ENCODE results near the gene TMED6. TPM values are rescaled to one million over a fixed set of nuclear protein-coding genes. Genes with fewer than 3 reads are reported as not detected.
"Not testable (repeated sequence)": the region's sequence is repeated elsewhere in the genome, so short reads cannot be mapped to it uniquely, and the experiment has no call there.

The TMED6 gene
- total and polyA plus RNA-seq, 7 experiments from 2014 or later, result 0.21 to 6.3 (median 2.4) TPM; not detected in 1

GRCh38 chr16:69366431-69366830 lies 14.8 kb upstream of the TMED6 start:
- H3K27ac Mint-ChIP-seq, result peak overlapping the region in 1 of 9 donors; percentile 76
- peaks cover 8 to 74% (median 20%) of the 10 kb centered on the region in 3 experiments for H3K36me3 ChIP-seq (ENCODE audit: control insufficient read depth in 2 of 3, insufficient read depth in 3 of 3, low read length in 3 of 3)
- no peaks in the 10 kb centered on the region for H3K9me3 Mint-ChIP-seq
- DNase-seq, result no peak
- H3K9me3 ChIP-seq (ENCODE audit: control insufficient read depth in 2 of 3, low read length in 3 of 3), result no peaks in the 10 kb centered on the region
- no peak overlapping the region for H3K27ac ChIP-seq (ENCODE audit: low read depth, low read length)
- ChIA-PET CTCF (no interaction called here), POLR2A (interaction anchor here (1.1 kb wide), 1 partner anchor 14 kb away, joined by 3 read pairs; no protein-coding TSS in a partner anchor)
- no peaks in the 10 kb centered on the region for H3K27me3 Mint-ChIP-seq
- H3K4me3 ChIP-seq (ENCODE audit: low read length), result no peak overlapping the region
- intact Hi-C loops (cut with micrococcal nuclease), result no loop called here
- peaks cover 7 to 29% (median 17%) of the 10 kb centered on the region in 7 donors for H3K4me1 Mint-ChIP-seq
- no peak for ATAC-seq
- no peak overlapping the region for H3K4me3 Mint-ChIP-seq
- H3K36me3 Mint-ChIP-seq, result peaks cover 29 to 64% (median 35%) of the 10 kb centered on the region in 5 donors
- H3K27me3 ChIP-seq (ENCODE audit: control insufficient read depth in 2 of 2, insufficient read depth in 2 of 2, low read length in 2 of 2), result no peaks in the 10 kb centered on the region
- H3K4me1 ChIP-seq (ENCODE audit: control insufficient read depth in 2 of 2, insufficient read depth in 2 of 2, low read length in 2 of 2), result no peaks in the 10 kb centered on the region

- no peaks in the 10 kb centered on the region for H3K27me3 ChIP-seq (ENCODE audit: control insufficient read depth in 2 of 2, insufficient read depth in 2 of 2, low read length in 2 of 2)
- no peaks in the 10 kb centered on the region for H3K9me3 Mint-ChIP-seq
- H3K36me3 ChIP-seq (ENCODE audit: control insufficient read depth in 2 of 3, insufficient read depth in 3 of 3, low read length in 3 of 3), result peaks cover 8 to 77% (median 20%) of the 10 kb centered on the region in 3 experiments
- H3K4me1 ChIP-seq (ENCODE audit: control insufficient read depth in 2 of 2, insufficient read depth in 2 of 2, low read length in 2 of 2), result no peaks in the 10 kb centered on the region
- no peak overlapping the region for H3K27ac ChIP-seq (ENCODE audit: low read depth, low read length)
- H3K27me3 Mint-ChIP-seq, result no peaks in the 10 kb centered on the region
- H3K4me1 Mint-ChIP-seq, result peaks cover 6 to 29% (median 16%) of the 10 kb centered on the region in 7 donors
- no peak overlapping the region for H3K4me3 ChIP-seq (ENCODE audit: low read length)
- H3K4me3 Mint-ChIP-seq, result no peak overlapping the region
- H3K36me3 Mint-ChIP-seq, result peaks cover 29 to 64% (median 34%) of the 10 kb centered on the region in 5 donors
- intact Hi-C loops (cut with micrococcal nuclease), result no loop called here
- H3K27ac Mint-ChIP-seq, result peak overlapping the region in 4 of 9 donors; percentile 6 to 75 (median 36)
- DNase-seq (no peak), ATAC-seq (no peak)
- POLR2A ChIA-PET, result interaction anchor here (1.1 kb wide), 1 partner anchor 15 kb away, joined by 3 read pairs; no protein-coding TSS in a partner anchor
- H3K9me3 ChIP-seq (ENCODE audit: control insufficient read depth in 2 of 3, low read length in 3 of 3), result no peaks in the 10 kb centered on the region
- CTCF ChIA-PET, result no interaction called here
These were observed 14.3 kb upstream of the TMED6 start for GRCh38 chr16:69365901-69366300.

- no peak overlapping the region for H3K27ac ChIP-seq (ENCODE audit: low read depth, low read length)
- H3K9me3 ChIP-seq (ENCODE audit: control insufficient read depth in 2 of 3, low read length in 3 of 3), result no peaks in the 10 kb centered on the region
- H3K27ac Mint-ChIP-seq, result peak overlapping the region in 3 of 9 donors; percentile 6 to 79 (median 53)
- H3K9me3 Mint-ChIP-seq, result no peaks in the 10 kb centered on the region
- no peaks in the 10 kb centered on the region for H3K27me3 ChIP-seq (ENCODE audit: control insufficient read depth in 2 of 2, insufficient read depth in 2 of 2, low read length in 2 of 2)
- H3K4me3 Mint-ChIP-seq, result no peak overlapping the region
- H3K4me3 ChIP-seq (ENCODE audit: low read length), result no peak overlapping the region
- intact Hi-C loops (cut with micrococcal nuclease), result no loop called here
- ChIA-PET POLR2A (interaction anchor here (0.9 to 1.0 kb wide), 2 partner anchors 16 to 25 kb away, joined by 3 to 4 read pairs; partner anchors contain the start of genes COG8 and NIP7), CTCF (no interaction called here)
- ATAC-seq (no peak), DNase-seq (no peak)
- H3K4me1 ChIP-seq (ENCODE audit: control insufficient read depth in 2 of 2, insufficient read depth in 2 of 2, low read length in 2 of 2), result no peaks in the 10 kb centered on the region
- H3K27me3 Mint-ChIP-seq, result no peaks in the 10 kb centered on the region
- peaks cover 6 to 22% (median 9%) of the 10 kb centered on the region in 7 donors for H3K4me1 Mint-ChIP-seq
- peaks cover 8 to 72% (median 13%) of the 10 kb centered on the region in 3 experiments for H3K36me3 ChIP-seq (ENCODE audit: control insufficient read depth in 2 of 3, insufficient read depth in 3 of 3, low read length in 3 of 3)
- H3K36me3 Mint-ChIP-seq, result peaks cover 20 to 48% (median 22%) of the 10 kb centered on the region in 5 donors
These were observed 12.5 kb upstream of the TMED6 start for GRCh38 chr16:69364088-69364487.

GRCh38 chr16:69363281-69363717 lies 11.7 kb upstream of the TMED6 start:
- ChIA-PET CTCF (no interaction called here), POLR2A (no interaction called here)
- no peaks in the 10 kb centered on the region for H3K4me1 ChIP-seq (ENCODE audit: control insufficient read depth in 2 of 2, insufficient read depth in 2 of 2, low read length in 2 of 2)
- peaks cover 8 to 66% (median 13%) of the 10 kb centered on the region in 3 experiments for H3K36me3 ChIP-seq (ENCODE audit: control insufficient read depth in 2 of 3, insufficient read depth in 3 of 3, low read length in 3 of 3)
- intact Hi-C loops (cut with micrococcal nuclease), result no loop called here
- DNase-seq (no peak), ATAC-seq (no peak)
- Mint-ChIP-seq H3K27ac (peak overlapping the region in 1 of 9 donors; percentile 20), H3K36me3 (peaks cover 19 to 41% (median 21%) of the 10 kb centered on the region in 5 donors), H3K4me3 (no peak overlapping the region), H3K27me3 (no peaks in the 10 kb centered on the region), H3K9me3 (no peaks in the 10 kb centered on the region), H3K4me1 (peaks cover 6 to 22% (median 9%) of the 10 kb centered on the region in 7 donors)
- H3K27ac ChIP-seq (ENCODE audit: low read depth, low read length), result no peak overlapping the region
- H3K4me3 ChIP-seq (ENCODE audit: low read length), result no peak overlapping the region
- H3K27me3 ChIP-seq (ENCODE audit: control insufficient read depth in 2 of 2, insufficient read depth in 2 of 2, low read length in 2 of 2), result no peaks in the 10 kb centered on the region
- H3K9me3 ChIP-seq (ENCODE audit: control insufficient read depth in 2 of 3, low read length in 3 of 3), result no peaks in the 10 kb centered on the region

- H3K4me3 Mint-ChIP-seq; H3K9me3 Mint-ChIP-seq; ATAC-seq; H3K4me1 ChIP-seq (ENCODE audit: control insufficient read depth in 2 of 2, insufficient read depth in 2 of 2, low read length in 2 of 2); CTCF ChIA-PET; H3K9me3 ChIP-seq (ENCODE audit: control insufficient read depth in 2 of 3, low read length in 3 of 3); DNase-seq; H3K27ac ChIP-seq (ENCODE audit: low read depth, low read length); intact Hi-C loops (cut with micrococcal nuclease); H3K4me3 ChIP-seq (ENCODE audit: low read length); H3K27me3 ChIP-seq (ENCODE audit: control insufficient read depth in 2 of 2, insufficient read depth in 2 of 2, low read length in 2 of 2); H3K27ac Mint-ChIP-seq; H3K27me3 Mint-ChIP-seq: not testable (repeated sequence)
- H3K36me3 ChIP-seq (ENCODE audit: control insufficient read depth in 2 of 3, insufficient read depth in 3 of 3, low read length in 3 of 3), result peaks cover 1 to 57% (median 4%) of the 10 kb centered on the region in 3 experiments
- POLR2A ChIA-PET, result interaction anchor here (0.7 kb wide), 1 partner anchor 1302 kb away, joined by 3 read pairs; no protein-coding TSS in a partner anchor
- peaks cover 11 to 38% (median 14%) of the 10 kb centered on the region in 5 donors for H3K36me3 Mint-ChIP-seq
- H3K4me1 Mint-ChIP-seq, result peaks cover 1 to 20% (median 6%) of the 10 kb centered on the region in 7 donors
These were observed 8.5 kb upstream of the TMED6 start for GRCh38 chr16:69360070-69360469.

GRCh38 chr16:69350536-69351133 lies 951 bp downstream of the TMED6 start:
- H3K27ac Mint-ChIP-seq, result peak overlapping the region in 2 of 9 donors; percentile 5 to 62
- H3K4me1 ChIP-seq (ENCODE audit: control insufficient read depth in 2 of 2, insufficient read depth in 2 of 2, low read length in 2 of 2), result no peaks in the 10 kb centered on the region
- H3K9me3 Mint-ChIP-seq, result no peaks in the 10 kb centered on the region
- POLR2A ChIA-PET, result interaction anchor here (0.8 kb wide), 1 partner anchor 9 kb away, joined by 3 read pairs; no protein-coding TSS in a partner anchor
- no peak for DNase-seq
- H3K36me3 ChIP-seq (ENCODE audit: control insufficient read depth in 2 of 3, insufficient read depth in 3 of 3, low read length in 3 of 3), result peaks cover 0 to 41% (median 0%) of the 10 kb centered on the region in 3 experiments
- intact Hi-C loops (cut with micrococcal nuclease), result no loop called here
- no peaks in the 10 kb centered on the region for H3K9me3 ChIP-seq (ENCODE audit: control insufficient read depth in 2 of 3, low read length in 3 of 3)
- CTCF ChIA-PET, result no interaction called here
- H3K27me3 Mint-ChIP-seq, result no peaks in the 10 kb centered on the region
- no peak overlapping the region for H3K4me3 ChIP-seq (ENCODE audit: low read length)
- no peak overlapping the region for H3K27ac ChIP-seq (ENCODE audit: low read depth, low read length)
- no peak for ATAC-seq
- H3K27me3 ChIP-seq (ENCODE audit: control insufficient read depth in 2 of 2, insufficient read depth in 2 of 2, low read length in 2 of 2), result no peaks in the 10 kb centered on the region
- H3K4me1 Mint-ChIP-seq, result peaks cover 0 to 4% (median 0%) of the 10 kb centered on the region in 7 donors
- peaks cover 4 to 20% (median 6%) of the 10 kb centered on the region in 5 donors for H3K36me3 Mint-ChIP-seq
- H3K4me3 Mint-ChIP-seq, result no peak overlapping the region
